GM19239 (cell line): ENCODE results near the gene KRABD2.
A peak's percentile ranks its signal among the peaks of the same experiment; 100 is the strongest.
"Not testable (repeated sequence)": the region's sequence is repeated elsewhere in the genome, so short reads cannot be mapped to it uniquely, and the experiment has no call there.

ENCODE experiments used
- DNase-seq: peaks from one replicate; pipeline ENCODE4 v3.0.0; 2011; ENCODE audit warnings: low spot score; ENCODE audit not compliant: insufficient read length
- FAIRE-seq: peaks from 2 replicates; lab custom pipeline; 2011; peaks lifted over from hg19 to GRCh38; lab: Jason Lieb, UNC

The KRABD2 gene

GRCh38 chr17:8393470-8394231 is 17.1 kb upstream of the KRABD2 start:
- FAIRE-seq (no peak), DNase-seq (no peak)

DNA sequence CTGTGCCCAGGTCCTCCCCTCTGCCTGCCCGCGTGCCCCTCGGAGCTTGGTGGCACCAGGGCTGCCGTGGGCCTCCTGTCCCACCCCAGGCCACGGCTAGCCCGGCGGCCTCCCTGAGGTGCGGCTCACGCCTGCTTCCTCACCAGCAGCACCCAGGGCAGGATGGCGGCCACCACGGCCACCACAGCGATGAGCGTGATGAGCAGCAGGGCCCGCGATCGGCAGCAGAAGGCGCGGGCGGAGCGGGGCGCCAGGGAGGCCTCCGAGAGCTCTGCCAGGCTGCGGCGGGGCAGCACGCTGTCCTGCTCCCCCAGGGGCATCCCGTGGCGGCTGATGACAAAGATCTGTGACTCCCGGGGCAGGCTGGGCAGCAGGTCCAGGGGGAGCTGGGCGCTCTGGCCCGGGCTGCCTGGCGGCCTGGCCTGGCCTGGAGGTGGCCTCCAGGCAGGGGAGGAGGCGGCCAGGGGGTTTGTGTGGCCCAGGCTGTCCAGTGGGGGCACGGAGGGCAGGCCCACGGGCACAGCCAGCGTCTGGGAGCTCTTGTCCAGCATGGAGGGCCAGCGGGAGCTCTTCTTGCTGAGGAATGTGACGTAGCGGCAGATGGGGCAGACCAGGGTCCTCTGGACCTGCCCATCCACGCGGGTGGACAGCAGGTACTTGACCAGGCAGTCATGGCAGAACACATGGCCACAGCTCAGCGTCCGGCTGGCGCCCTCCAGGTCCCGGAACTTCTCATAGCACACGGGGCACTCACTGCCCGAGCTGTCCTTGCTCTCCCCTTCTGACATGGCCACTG is 16.4 kb upstream of the KRABD2 start:
- FAIRE-seq (no peak), DNase-seq (no peak)

GRCh38 chr17:8392274-8392673 is 15.8 kb upstream of the KRABD2 start:
- FAIRE-seq (no peak), DNase-seq (no peak)

DNA sequence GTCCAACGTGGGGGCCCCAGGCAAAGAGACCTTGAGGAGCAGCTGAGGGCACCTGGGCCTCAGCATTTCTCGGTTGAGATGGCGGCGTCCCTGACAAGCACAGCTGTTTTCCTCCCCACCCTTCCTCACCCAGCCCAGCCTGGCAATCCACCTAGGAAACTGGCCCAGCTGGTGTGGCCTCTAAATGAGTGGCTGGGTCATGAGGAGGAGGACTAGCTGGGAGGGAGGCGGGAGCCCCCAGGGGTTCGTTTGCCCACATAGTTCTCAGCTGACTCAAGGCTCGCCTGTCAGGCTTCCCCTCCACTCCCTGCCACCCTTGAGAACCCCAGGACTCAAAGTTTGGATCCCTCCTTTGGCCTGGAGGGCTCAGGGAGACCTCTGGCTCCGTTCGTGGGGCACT is 15.2 kb upstream of the KRABD2 start:
- DNase-seq (no peak), FAIRE-seq (no peak)

DNA sequence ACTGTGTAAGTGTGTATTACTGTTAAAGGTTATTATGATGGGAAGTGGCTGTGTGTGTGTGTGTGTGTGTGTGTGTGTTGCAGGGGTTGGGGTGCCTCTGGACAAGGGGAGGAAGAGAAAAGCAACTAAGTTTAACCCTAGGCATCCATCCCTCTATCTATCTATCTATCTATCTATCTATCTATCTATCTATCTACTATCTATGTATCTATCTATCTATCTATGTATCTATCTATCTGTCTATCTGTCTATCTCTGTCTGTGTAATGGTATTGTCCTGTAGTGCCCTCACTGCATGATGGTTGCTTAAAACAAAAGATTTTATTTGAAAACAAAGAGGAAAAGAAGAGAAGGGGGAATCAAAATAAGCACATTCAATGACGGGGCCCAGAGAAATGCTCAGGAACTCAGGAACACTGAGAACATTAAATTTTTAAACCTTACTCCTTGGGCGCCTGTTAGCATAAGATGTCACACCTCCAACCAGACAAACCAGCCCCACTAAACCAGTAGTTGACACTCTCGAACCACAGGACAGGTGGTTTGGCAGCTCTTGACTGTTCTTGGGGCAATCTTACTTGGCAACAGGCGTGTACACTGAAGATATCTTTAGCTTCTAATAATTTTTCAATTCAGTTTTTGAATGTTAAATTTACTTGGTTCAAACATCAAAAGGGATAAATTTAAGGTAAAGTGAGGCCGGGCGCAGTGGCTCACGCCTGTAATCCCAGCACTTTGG is 11.6 kb upstream of the KRABD2 start:
- FAIRE-seq (no peak), DNase-seq (no peak)

GRCh38 chr17:8386841-8387240 is 10.3 kb upstream of the KRABD2 start:
- no peak for FAIRE-seq
- DNase-seq: no peak

- no peak for FAIRE-seq
- DNase-seq: no peak
These were observed 8.4 kb upstream of the KRABD2 start for GRCh38 chr17:8384801-8385378.

DNA sequence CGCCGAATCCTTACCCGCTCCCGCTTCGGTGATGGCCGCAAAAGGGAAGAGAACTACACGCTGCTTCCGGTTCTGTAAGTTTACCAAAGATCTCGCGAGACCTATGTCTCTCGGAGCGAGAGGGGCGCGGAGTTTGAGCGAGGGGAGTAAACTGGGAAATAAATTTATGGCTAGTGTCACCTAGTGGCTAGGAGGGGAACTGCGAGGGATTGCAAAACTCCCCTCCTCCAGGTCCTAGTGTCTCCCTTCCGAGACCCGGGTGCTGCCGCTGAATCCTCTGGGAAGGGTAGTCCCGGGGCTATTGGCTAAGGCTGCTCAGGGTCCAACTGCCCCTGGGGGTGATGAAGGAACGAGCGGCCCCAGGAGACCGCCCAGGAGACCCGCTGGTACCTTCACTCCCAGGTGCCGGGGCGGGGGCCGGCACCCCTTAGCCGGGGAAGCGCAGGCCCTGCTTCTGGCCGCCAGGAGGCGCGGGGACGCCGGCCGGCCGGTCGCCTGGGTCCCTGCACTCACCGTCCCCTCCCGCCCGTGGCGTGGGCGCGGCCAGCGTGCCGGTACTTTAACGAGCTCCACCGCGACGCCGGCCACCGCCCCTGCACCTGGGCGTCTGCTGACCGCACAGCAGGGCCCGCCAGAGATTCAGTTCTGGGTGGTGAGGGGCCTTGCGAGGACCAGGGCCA is 6.8 kb upstream of the KRABD2 start, which contains the start of gene RPL26:
Gene RPL26, minus strand, starts transcription at position 51 of the 680 bp plus-strand sequence. CDS start 883 bp downstream, outside the sequence.
- peak; percentile 94 for DNase-seq
- FAIRE-seq: peak; percentile 92

DNA sequence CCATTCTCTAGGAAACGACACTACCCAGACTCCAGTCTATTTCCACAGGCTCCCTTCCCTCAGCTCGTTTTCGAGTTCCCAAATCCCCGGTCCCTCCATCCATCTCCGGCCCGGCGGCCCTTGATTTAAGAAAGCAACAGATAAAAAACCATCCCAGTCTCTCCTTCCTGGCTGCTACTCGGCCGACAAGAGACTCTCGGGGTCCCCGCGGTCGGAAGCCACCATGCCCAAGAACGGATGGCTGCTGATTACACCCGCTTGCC is 6.3 kb upstream of the KRABD2 start:
- DNase-seq (no peak), FAIRE-seq (no peak)

GRCh38 chr17:8382052-8382879 is 5.8 kb upstream of the KRABD2 start:
- DNase-seq (no peak), FAIRE-seq (peak; percentile 14)

DNA sequence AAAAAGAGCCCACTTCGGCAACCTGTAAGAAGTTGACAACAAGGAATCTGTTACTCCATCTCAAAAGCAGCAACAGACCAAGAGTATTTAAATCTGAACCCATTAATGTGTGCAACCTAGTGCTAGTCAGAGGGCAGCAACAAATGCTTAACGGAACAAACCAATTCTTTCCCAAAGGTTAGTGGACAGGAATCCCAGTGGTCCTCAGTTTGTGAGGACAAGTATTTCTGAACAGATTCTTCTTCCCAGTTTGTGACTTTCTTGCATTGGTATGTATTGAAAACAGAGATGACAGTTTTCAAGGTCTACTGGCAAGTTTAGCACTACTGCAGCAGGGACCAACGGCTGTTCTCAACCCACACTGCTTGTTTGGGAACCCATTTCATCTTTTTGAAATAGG is 3.5 kb upstream of the KRABD2 start:
- FAIRE-seq: no peak
- no peak for DNase-seq

DNA sequence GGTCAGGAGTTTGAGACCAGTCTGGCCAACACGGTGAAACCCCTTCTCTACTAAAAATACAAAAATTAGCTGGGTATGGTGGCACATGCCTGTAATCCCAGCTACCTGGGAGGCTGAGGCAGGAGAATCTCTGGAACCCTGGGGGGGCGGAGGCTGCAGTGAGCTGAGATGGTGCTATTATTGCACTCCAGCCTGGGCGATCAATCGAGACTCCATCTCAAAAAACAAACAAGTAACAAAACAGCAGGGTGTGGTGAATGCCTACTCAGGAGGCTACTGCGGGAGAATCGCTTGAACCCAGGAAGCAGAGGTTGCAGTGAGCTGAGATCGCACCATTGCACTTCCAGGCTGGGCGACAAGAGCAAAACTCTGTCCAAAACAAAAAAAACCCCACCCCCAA is 1.6 kb upstream of the KRABD2 start:
- DNase-seq, FAIRE-seq: not testable (repeated sequence)

- DNase-seq: no peak
- no peak for FAIRE-seq
These were observed 918 bp upstream of the KRABD2 start for GRCh38 chr17:8377422-8377821.

DNA sequence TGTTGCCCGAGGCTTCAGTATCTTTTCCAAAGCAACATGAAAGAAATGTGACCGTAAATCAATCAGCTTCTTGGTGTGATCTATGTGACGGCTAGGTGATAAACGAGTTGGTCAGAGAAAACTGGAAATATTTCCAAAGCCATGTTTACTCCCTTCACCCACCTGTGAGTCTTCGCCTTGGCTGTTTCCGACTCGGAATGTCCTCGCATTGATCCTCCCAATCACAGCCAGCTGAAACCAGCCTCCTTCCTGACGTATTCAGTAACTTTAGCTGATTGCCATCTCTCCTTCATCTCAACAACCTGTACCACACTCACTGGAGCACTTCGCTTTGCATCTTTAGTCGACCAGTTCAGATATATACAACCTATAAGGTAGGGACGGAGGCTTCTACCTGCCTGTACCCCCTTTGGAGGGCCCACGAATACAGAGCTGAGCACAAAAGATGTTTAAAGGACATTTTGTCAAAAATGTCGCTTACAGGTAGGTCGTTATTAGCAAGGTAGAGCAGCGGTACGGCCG is 705 bp downstream of the KRABD2 start:
- FAIRE-seq: no peak
- no peak for DNase-seq

DNA sequence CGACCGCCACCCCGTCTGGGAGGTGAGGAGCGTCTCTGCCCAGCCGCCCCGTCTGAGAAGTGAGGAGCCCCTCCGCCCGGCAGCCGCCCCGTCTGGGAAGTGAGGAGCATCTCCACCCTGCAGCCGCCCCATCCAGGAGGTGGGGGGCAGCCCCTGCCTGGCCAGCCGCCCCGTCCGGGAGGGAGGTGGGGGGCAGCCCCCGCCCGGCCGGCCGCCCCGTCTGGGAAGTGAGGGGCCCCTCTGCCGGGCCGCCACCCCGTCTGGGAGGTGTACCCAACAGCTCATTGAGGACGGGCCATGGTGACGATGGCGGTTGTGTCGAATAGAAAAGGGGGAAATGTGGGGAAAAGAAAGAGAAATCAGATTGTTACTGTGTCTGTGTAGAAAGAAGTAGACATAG is 2.6 kb downstream of the KRABD2 start:
- FAIRE-seq: not testable (repeated sequence)

DNA sequence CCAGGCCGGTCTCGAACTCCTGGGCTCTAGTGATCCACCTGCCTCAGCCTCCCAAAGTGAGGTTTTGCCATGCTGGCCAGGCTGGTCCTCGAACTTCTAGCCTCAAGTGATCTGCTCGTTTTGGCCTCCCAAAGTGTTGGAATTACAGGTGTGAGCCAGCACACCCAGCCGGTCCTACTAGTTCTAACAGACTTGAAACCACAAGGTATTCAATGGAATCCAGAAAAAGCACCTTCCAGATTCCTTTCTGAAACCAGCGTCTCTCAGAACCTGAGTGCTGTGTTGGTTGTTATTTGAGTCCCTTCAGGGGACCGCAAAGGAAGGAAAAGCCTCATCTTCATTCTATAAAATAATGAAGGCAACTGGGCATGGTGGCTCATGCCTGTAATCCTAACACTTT is 4.1 kb downstream of the KRABD2 start:
- DNase-seq (no peak), FAIRE-seq (no peak)

More for the DNA sequence above, 2.6 kb downstream of the KRABD2 start:
- DNase-seq: not testable (repeated sequence)

GRCh38 chr17:8371786-8372185 is 4.7 kb downstream of the KRABD2 start:
- FAIRE-seq (no peak), DNase-seq (no peak)

DNA sequence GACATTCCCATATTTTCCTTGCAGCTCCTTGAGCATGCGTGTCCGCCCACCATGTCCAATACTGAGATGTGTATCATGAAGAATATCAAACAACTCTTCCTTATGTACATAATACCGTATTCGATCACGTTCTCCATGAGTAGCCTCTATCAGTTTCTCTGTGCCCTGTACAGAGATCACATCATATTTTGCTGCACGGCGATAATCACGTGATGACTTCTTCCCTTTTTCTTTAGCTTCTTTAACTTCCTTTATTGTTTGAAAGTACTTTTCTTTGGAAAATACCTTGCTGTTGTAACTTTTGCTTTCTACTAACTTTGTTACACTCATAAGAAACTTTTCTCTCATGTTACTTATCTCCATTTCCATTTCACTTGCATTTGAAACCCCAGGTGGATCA is 6.6 kb downstream of the KRABD2 start:
- no peak for FAIRE-seq
- DNase-seq: no peak

DNA sequence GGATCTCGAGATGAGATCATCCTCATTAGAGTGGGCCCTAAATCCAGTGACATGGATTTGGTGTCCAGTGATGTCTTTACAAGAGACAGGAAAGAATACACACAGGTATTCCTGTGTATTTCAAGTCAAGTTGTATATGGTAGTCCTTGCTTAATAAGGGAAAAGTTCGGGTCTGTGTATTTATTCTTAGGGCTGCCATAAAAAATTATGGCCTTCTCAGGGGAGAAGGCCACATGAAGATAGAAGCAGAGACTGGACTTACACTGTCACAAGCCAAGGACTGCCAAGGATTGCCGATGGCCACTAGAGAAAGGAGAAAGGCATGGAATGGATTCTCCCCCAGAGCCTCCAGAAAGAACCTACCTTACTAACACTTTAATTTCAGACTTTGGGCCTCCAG is 8.3 kb downstream of the KRABD2 start:
- no peak for DNase-seq
- no peak for FAIRE-seq
